ENCODE measurements around the gene SUPT20H. TPM values are rescaled to one million over a fixed set of nuclear protein-coding genes. Genes with fewer than 3 reads are reported as not detected.

SUPT20H gene
- total RNA-seq, 1 donor from 2014 or later: 56.1 TPM

DNA sequence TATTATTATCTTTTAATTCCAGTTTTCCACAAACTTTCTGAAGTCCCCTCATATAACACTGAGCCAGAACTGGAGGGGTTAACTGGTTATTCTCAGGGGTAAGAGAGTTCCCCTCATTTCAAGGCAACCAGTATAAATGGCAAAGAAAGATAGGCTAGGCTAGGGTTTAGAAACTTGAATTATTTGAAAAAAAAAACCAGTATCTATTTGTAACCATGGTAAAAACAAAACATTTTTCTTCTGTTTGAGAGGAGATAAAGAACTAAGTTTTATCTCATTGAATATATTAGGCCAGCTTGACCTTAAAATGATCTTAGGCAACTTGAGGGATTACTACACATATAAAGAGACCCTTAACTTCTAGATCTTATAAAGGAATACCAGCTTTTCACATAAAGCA lies 19.6 kb downstream of the SUPT20H start:
- no peak overlapping the region for H3K27ac Mint-ChIP-seq (ENCODE audit: unreplicated experiment)
- H3K4me3 Mint-ChIP-seq (ENCODE audit: unreplicated experiment): no peak overlapping the region
- no peak for DNase-seq (ENCODE audit: low spot score)
- peaks cover 35% of the 10 kb centered on the region for H3K36me3 Mint-ChIP-seq (ENCODE audit: low read depth, unreplicated experiment)
- H3K27me3 Mint-ChIP-seq (ENCODE audit: unreplicated experiment): no peaks in the 10 kb centered on the region
- no peaks in the 10 kb centered on the region for H3K4me1 Mint-ChIP-seq (ENCODE audit: unreplicated experiment)
- H3K9me3 Mint-ChIP-seq (ENCODE audit: unreplicated experiment): no peaks in the 10 kb centered on the region
- TF ChIP-seq, protein P1, sequence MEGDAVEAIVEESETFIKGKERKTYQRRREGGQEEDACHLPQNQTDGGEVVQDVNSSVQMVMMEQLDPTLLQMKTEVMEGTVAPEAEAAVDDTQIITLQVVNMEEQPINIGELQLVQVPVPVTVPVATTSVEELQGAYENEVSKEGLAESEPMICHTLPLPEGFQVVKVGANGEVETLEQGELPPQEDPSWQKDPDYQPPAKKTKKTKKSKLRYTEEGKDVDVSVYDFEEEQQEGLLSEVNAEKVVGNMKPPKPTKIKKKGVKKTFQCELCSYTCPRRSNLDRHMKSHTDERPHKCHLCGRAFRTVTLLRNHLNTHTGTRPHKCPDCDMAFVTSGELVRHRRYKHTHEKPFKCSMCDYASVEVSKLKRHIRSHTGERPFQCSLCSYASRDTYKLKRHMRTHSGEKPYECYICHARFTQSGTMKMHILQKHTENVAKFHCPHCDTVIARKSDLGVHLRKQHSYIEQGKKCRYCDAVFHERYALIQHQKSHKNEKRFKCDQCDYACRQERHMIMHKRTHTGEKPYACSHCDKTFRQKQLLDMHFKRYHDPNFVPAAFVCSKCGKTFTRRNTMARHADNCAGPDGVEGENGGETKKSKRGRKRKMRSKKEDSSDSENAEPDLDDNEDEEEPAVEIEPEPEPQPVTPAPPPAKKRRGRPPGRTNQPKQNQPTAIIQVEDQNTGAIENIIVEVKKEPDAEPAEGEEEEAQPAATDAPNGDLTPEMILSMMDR (IDR thresholded peaks at IDR 0.05; ENCODE audit: unreplicated experiment): no peak

DNA sequence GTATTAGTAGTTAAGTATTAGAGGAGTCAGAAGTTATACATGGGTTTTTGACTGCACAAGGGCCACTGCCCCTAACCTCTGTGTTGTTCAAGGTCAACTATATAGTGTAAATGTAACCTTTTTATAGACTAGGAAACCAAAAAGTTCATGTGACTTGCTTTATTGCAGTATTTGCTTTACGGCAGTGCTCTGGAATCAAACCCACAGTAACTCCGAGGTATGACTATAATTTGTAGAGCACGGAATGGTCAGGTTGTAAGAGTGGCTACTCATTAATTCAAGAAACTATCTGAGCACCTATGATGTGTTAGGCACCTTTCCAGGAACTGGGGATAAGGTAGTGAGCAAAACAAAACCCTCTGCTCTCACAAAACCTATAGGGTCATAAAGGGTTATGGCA lies 22.2 kb downstream of the SUPT20H start:
- TF ChIP-seq, protein P1 (IDR thresholded peaks at IDR 0.05; ENCODE audit: unreplicated experiment): no peak
- H3K27ac Mint-ChIP-seq (ENCODE audit: unreplicated experiment): no peak overlapping the region
- H3K9me3 Mint-ChIP-seq (ENCODE audit: unreplicated experiment): no peaks in the 10 kb centered on the region
- no peaks in the 10 kb centered on the region for H3K27me3 Mint-ChIP-seq (ENCODE audit: unreplicated experiment)
- no peak overlapping the region for H3K4me3 Mint-ChIP-seq (ENCODE audit: unreplicated experiment)
- peaks cover 43% of the 10 kb centered on the region for H3K36me3 Mint-ChIP-seq (ENCODE audit: low read depth, unreplicated experiment)
- no peak for DNase-seq (ENCODE audit: low spot score)
- no peaks in the 10 kb centered on the region for H3K4me1 Mint-ChIP-seq (ENCODE audit: unreplicated experiment)

DNA sequence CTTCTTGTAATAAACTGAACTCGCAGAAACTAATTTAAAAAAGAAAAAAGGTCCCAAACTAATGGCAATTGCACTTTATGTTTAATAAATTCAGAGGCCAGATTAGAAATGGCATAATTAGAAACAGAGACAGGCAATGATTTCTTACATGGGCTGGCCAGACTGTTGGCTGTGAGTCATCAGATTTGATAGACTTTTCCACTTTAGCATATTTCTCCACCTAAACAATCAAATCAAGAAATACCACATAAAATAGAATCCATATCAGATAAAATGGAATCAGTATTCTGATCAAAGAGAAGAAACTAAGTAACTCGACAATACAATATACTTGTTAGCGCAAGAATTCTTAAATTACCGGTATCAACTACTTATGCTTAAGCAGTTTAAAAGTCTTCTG lies 29.9 kb downstream of the SUPT20H start:
- peaks cover 22% of the 10 kb centered on the region for H3K36me3 Mint-ChIP-seq (ENCODE audit: low read depth, unreplicated experiment)
- H3K27ac Mint-ChIP-seq (ENCODE audit: unreplicated experiment): no peak overlapping the region
- DNase-seq (ENCODE audit: low spot score): no peak
- TF ChIP-seq, protein P1 (IDR thresholded peaks at IDR 0.05; ENCODE audit: unreplicated experiment): no peak
- H3K4me1 Mint-ChIP-seq (ENCODE audit: unreplicated experiment): no peaks in the 10 kb centered on the region
- H3K9me3 Mint-ChIP-seq (ENCODE audit: unreplicated experiment): no peaks in the 10 kb centered on the region
- H3K27me3 Mint-ChIP-seq (ENCODE audit: unreplicated experiment): no peaks in the 10 kb centered on the region
- no peak overlapping the region for H3K4me3 Mint-ChIP-seq (ENCODE audit: unreplicated experiment)

DNA sequence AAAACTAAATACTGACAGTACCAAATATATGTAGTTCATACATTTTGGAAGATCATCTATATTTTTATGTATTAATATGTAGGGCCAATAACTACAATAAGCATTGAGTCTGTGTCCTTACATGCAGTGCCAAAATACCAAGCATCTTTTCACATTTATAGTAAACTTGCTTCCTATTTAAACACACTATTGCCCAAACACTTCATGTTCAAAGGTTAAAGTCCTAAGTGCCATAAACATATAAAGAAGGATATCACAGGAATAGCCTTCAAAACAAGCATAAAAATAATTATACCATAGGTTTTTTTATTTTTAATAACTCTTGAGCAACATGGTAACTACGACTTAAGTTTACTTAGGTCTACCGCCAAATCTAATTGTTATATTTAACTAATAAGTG lies 31.8 kb downstream of the SUPT20H start:
- H3K27me3 Mint-ChIP-seq (ENCODE audit: unreplicated experiment): no peaks in the 10 kb centered on the region
- TF ChIP-seq, protein P1 (IDR thresholded peaks at IDR 0.05; ENCODE audit: unreplicated experiment): no peak
- no peak overlapping the region for H3K4me3 Mint-ChIP-seq (ENCODE audit: unreplicated experiment)
- no peak overlapping the region for H3K27ac Mint-ChIP-seq (ENCODE audit: unreplicated experiment)
- no peak for DNase-seq (ENCODE audit: low spot score)
- peaks cover 12% of the 10 kb centered on the region for H3K36me3 Mint-ChIP-seq (ENCODE audit: low read depth, unreplicated experiment)
- H3K9me3 Mint-ChIP-seq (ENCODE audit: unreplicated experiment): no peaks in the 10 kb centered on the region
- H3K4me1 Mint-ChIP-seq (ENCODE audit: unreplicated experiment): no peaks in the 10 kb centered on the region

DNA sequence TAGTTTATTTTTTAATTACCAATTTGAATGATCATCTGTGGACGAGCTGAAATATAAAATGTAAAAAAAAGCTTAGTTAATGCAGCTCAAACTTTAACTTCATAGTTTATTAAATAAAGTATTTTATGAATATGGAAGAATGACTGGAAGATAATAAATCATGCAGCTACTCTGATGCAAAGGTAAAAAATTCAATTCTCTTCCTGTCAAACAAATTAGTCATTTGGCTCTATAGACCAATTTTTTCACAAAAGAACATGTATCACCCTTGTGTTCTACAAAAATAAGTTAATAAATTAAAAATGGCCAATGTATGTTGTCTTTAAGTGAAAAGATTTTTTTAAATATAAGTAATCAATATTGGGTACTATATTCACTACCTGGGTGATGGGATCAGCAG lies 32.7 kb downstream of the SUPT20H start:
- TF ChIP-seq, protein P1 (IDR thresholded peaks at IDR 0.05; ENCODE audit: unreplicated experiment): no peak
- H3K4me3 Mint-ChIP-seq (ENCODE audit: unreplicated experiment): no peak overlapping the region
- DNase-seq (ENCODE audit: low spot score): no peak
- no peak overlapping the region for H3K27ac Mint-ChIP-seq (ENCODE audit: unreplicated experiment)
- H3K36me3 Mint-ChIP-seq (ENCODE audit: low read depth, unreplicated experiment): peaks cover 11% of the 10 kb centered on the region
- H3K4me1 Mint-ChIP-seq (ENCODE audit: unreplicated experiment): no peaks in the 10 kb centered on the region
- H3K9me3 Mint-ChIP-seq (ENCODE audit: unreplicated experiment): no peaks in the 10 kb centered on the region
- H3K27me3 Mint-ChIP-seq (ENCODE audit: unreplicated experiment): no peaks in the 10 kb centered on the region

All from endothelial cell (in vitro differentiated cells).